GM19099 (cell line): ENCODE results near the gene HIPK2.

ENCODE experiments used
- POLR2A ChIP-seq: IDR thresholded peaks from 3 replicates; pipeline ENCODE4 v1.6.1; 2011; ENCODE audit warnings: low read depth; ENCODE audit not compliant: insufficient read length; ENCODE audit errors: extremely low read depth

Gene HIPK2

GRCh38 chr7:139674752-139675126 is 103.1 kb downstream of the HIPK2 start:
- TF ChIP-seq POLR2A: no peak

- TF ChIP-seq POLR2A: no peak
These were observed 103.5 kb downstream of the HIPK2 start for GRCh38 chr7:139674341-139674740.

- no peak for TF ChIP-seq POLR2A
These were observed 104.0 kb downstream of the HIPK2 start for GRCh38 chr7:139673762-139674161.

GRCh38 chr7:139673230-139673629 is 104.6 kb downstream of the HIPK2 start:
- no peak for TF ChIP-seq POLR2A

GRCh38 chr7:139671967-139672366 is 105.8 kb downstream of the HIPK2 start:
- no peak for TF ChIP-seq POLR2A

GRCh38 chr7:139669106-139670061 is 108.4 kb downstream of the HIPK2 start:
- no peak for TF ChIP-seq POLR2A

- TF ChIP-seq POLR2A: no peak
These were observed 110.4 kb downstream of the HIPK2 start for GRCh38 chr7:139667377-139667776.

- no peak for TF ChIP-seq POLR2A
These were observed 111.3 kb downstream of the HIPK2 start for GRCh38 chr7:139666501-139666900.

- no peak for TF ChIP-seq POLR2A
These were observed 113.4 kb downstream of the HIPK2 start for GRCh38 chr7:139664434-139664833.

GRCh38 chr7:139663608-139664177 is 114.1 kb downstream of the HIPK2 start:
- TF ChIP-seq POLR2A: no peak

GRCh38 chr7:139661903-139662302 is 115.9 kb downstream of the HIPK2 start:
- no peak for TF ChIP-seq POLR2A

- no peak for TF ChIP-seq POLR2A
These were observed 116.8 kb downstream of the HIPK2 start for GRCh38 chr7:139661043-139661440.

- no peak for TF ChIP-seq POLR2A
These were observed 117.3 kb downstream of the HIPK2 start for GRCh38 chr7:139660317-139661042.

- TF ChIP-seq POLR2A: no peak
These were observed 117.9 kb downstream of the HIPK2 start for GRCh38 chr7:139659922-139660316.

- no peak for TF ChIP-seq POLR2A
These were observed 118.7 kb downstream of the HIPK2 start for GRCh38 chr7:139658908-139659675.
